Measurements from ENCODE around the gene CA10.

The CA10 gene

GRCh38 chr17:51692917-51693316 lies 465.6 kb downstream of the CA10 start:
- no peak for TF ChIP-seq CTCF (conservative IDR thresholded peaks at IDR 0.05)
- no peak overlapping the region for H3K27ac ChIP-seq

- H3K27ac ChIP-seq: no peak overlapping the region
- TF ChIP-seq CTCF (conservative IDR thresholded peaks at IDR 0.05): no peak
Observed at GRCh38 chr17:51687887-51688286, 470.6 kb downstream of the CA10 start.

GRCh38 chr17:51685287-51685909 lies 473.1 kb downstream of the CA10 start:
- H3K27ac ChIP-seq: no peak overlapping the region
- TF ChIP-seq CTCF (conservative IDR thresholded peaks at IDR 0.05): no peak

- TF ChIP-seq CTCF (conservative IDR thresholded peaks at IDR 0.05): no peak
- H3K27ac ChIP-seq: no peak overlapping the region
Observed at GRCh38 chr17:51684214-51684613, 474.3 kb downstream of the CA10 start.

- H3K27ac ChIP-seq: no peak overlapping the region
- TF ChIP-seq CTCF (conservative IDR thresholded peaks at IDR 0.05): no peak
Observed at GRCh38 chr17:51683291-51683690, 475.2 kb downstream of the CA10 start.

- H3K27ac ChIP-seq: no peak overlapping the region
- TF ChIP-seq CTCF (conservative IDR thresholded peaks at IDR 0.05): no peak
Observed at GRCh38 chr17:51682115-51682514, 476.4 kb downstream of the CA10 start.

GRCh38 chr17:51677875-51678274 lies 480.6 kb downstream of the CA10 start:
- H3K27ac ChIP-seq: no peak overlapping the region
- TF ChIP-seq CTCF (conservative IDR thresholded peaks at IDR 0.05): no peak

Data from VCaP (cell line).